OCI-LY1 (cell line): ENCODE results near the gene DDAH1.

Source experiments
- H2AFZ ChIP-seq: fragments of 200-600 bp; sonication (generic), shearing (Covaris generic); 2 replicates; pipeline ENCODE4 v1.6.0; 2014; ENCODE audit warnings: antibody characterized with exemption, mild to moderate bottlenecking, low read length
- H3F3A ChIP-seq: fragments of 200-600 bp; sonication (generic), shearing (Covaris generic); 2 replicates; pipeline ENCODE4 v1.6.0; 2014; ENCODE audit warnings: mild to moderate bottlenecking, antibody characterized with exemption, low read length, moderate library complexity; ENCODE audit not compliant: insufficient read depth
- H3K27ac ChIP-seq: fragments of 200-600 bp; sonication (generic); 2 replicates; pipeline ENCODE4 v1.5.1; 2014; ENCODE audit warnings: low read length, mixed run types, mild to moderate bottlenecking, low read depth; ENCODE audit not compliant: poor library complexity, severe bottlenecking
- H3K27me3 ChIP-seq: fragments of 200-600 bp; sonication (generic); 2 replicates; pipeline ENCODE4 v1.6.0; 2014; ENCODE audit warnings: antibody characterized with exemption, mild to moderate bottlenecking, low read length, moderate library complexity; ENCODE audit not compliant: insufficient read depth
- H3K36me3 ChIP-seq: fragments of 200-600 bp; sonication (generic); 2 replicates; pipeline ENCODE4 v1.6.1; 2014; ENCODE audit warnings: mild to moderate bottlenecking, antibody characterized with exemption, low read length, moderate library complexity, mixed read lengths; ENCODE audit not compliant: insufficient read depth
- H3K4me1 ChIP-seq: fragments of 200-600 bp; sonication (generic); 2 replicates; pipeline ENCODE4 v1.5.1; 2014; ENCODE audit warnings: mild to moderate bottlenecking, low read length, moderate library complexity; ENCODE audit not compliant: insufficient read depth, severe bottlenecking
- H3K4me2 ChIP-seq: fragments of 200-600 bp; sonication (generic), shearing (Covaris generic); 2 replicates; pipeline ENCODE4 v1.6.1; 2014; ENCODE audit warnings: low read length
- H3K4me3 ChIP-seq: fragments of 200-600 bp; sonication (generic); 2 replicates; pipeline ENCODE4 v1.5.1; 2014; ENCODE audit warnings: low read length, low read depth, mild to moderate bottlenecking, mixed read lengths; ENCODE audit not compliant: poor library complexity, severe bottlenecking
- H3K79me2 ChIP-seq: fragments of 200-600 bp; shearing (Covaris generic); 2 replicates; pipeline ENCODE4 v1.6.1; 2016; ENCODE audit warnings: mixed run types, low read length, mixed read lengths; ENCODE audit not compliant: insufficient read depth
- H3K9ac ChIP-seq: fragments of 200-600 bp; sonication (generic), shearing (Covaris generic); 2 replicates; pipeline ENCODE4 v1.6.1; 2014; ENCODE audit warnings: mild to moderate bottlenecking, low read length, mixed read lengths
- H3K9me2 ChIP-seq: fragments of 200-600 bp; sonication (generic), shearing (Covaris generic); 2 replicates; pipeline ENCODE4 v1.6.1; 2014; ENCODE audit warnings: low read depth, mild to moderate bottlenecking, low read length, mixed read lengths
- H3K9me3 ChIP-seq: fragments of 200-600 bp; shearing (Covaris generic); 2 replicates; pipeline ENCODE4 v1.6.1; 2014; ENCODE audit warnings: low read length, mixed read lengths
- H4K20me1 ChIP-seq: fragments of 200-600 bp; sonication (generic), shearing (Covaris generic); 2 replicates; pipeline ENCODE4 v1.6.0; 2016; ENCODE audit warnings: mild to moderate bottlenecking, low read length; ENCODE audit not compliant: insufficient read depth
- EZH2 ChIP-seq: fragments of 200-600 bp; sonication (generic), shearing (Covaris generic); IDR thresholded peaks from 2 replicates; pipeline ENCODE4 v1.8.0; 2017; ENCODE audit warnings: borderline replicate concordance, mixed run types, mild to moderate bottlenecking, antibody characterized with exemption, low read length, moderate library complexity, mixed read lengths
- TF ChIP-seq, protein P1 (sequence below): fragments of 200-600 bp; sonication (generic), shearing (Covaris generic); IDR thresholded peaks from 2 replicates; pipeline ENCODE4 v1.5.1; 2017; ENCODE audit warnings: mild to moderate bottlenecking, antibody characterized with exemption, low read length, moderate library complexity, mixed read lengths

DDAH1 gene

DNA sequence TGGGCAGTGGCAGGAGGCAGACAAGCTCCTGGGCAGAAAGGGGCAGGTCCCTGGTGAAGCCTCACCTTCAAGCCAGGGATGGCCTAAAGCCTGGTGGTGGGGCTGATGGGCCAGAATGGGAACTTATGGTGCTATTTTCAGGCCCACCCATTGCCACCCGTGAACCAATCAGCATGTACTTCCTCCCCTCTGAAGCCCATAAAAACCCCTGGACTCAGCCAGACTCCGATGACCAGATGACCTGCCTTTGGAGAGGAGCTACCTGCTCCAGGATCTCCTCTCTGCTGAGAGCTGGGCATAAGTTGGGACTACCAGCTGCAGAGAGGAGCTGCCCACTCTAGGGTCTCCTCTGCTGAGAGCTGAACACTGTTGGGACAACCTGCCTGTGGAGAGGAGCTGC is 180.8 kb downstream of the DDAH1 start:
- Histone ChIP-seq H2AFZ (no peak overlapping the region), H3K27me3 (no peaks in the 10 kb centered on the region), H3F3A (no peaks in the 10 kb centered on the region), H4K20me1 (no peaks in the 10 kb centered on the region), H3K36me3 (no peaks in the 10 kb centered on the region; the same call in 1 of the 2 replicates), H3K27ac (no peak overlapping the region), H3K79me2 (no peaks in the 10 kb centered on the region), H3K9me3 (0 out of 2 replicates have a peak, but pooled peaks cover 3% of the 10 kb centered on the region), H3K4me1 (peaks cover under 1% of the 10 kb centered on the region), H3K4me2 (no peak overlapping the region), H3K9ac (no peak overlapping the region), H3K4me3 (no peak overlapping the region), H3K9me2 (no peaks in the 10 kb centered on the region)
- TF ChIP-seq EZH2: no peak
- TF ChIP-seq, protein P1, sequence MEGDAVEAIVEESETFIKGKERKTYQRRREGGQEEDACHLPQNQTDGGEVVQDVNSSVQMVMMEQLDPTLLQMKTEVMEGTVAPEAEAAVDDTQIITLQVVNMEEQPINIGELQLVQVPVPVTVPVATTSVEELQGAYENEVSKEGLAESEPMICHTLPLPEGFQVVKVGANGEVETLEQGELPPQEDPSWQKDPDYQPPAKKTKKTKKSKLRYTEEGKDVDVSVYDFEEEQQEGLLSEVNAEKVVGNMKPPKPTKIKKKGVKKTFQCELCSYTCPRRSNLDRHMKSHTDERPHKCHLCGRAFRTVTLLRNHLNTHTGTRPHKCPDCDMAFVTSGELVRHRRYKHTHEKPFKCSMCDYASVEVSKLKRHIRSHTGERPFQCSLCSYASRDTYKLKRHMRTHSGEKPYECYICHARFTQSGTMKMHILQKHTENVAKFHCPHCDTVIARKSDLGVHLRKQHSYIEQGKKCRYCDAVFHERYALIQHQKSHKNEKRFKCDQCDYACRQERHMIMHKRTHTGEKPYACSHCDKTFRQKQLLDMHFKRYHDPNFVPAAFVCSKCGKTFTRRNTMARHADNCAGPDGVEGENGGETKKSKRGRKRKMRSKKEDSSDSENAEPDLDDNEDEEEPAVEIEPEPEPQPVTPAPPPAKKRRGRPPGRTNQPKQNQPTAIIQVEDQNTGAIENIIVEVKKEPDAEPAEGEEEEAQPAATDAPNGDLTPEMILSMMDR: no peak

DNA sequence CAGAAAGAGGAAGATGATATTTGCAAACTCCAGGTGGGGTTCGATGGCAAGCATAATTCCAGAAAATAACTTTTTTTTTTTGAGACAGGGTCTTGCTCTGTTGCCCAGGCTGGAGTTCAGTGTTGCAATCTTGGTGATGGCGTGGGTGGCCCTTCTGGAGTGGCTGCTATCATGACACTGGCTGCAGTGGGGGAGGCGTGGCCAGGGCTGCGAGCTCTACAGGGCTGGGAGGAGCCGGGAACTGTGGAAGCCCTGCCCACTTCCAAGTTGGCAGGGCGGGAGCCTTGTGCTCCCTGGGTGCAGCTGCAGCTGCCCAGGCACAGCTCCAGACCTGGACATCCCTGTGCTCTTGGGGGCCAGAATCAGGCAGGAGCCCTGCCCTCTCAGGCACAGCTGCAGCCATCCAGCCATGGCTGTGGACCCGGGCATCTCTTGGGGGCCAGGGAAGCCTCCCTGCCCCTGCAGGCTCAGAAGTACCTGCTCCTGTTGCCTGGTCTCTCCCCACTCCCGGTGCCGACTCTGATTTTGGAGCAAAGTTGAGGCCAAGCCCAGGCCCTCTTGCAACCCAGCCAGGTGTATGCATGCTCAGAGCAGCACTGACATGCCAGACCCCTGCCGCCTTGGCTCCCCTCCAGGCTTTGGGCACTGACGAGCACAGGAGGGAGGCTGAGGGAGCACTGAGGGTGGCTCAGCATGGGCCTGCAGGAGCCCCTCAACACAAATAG is 181.3 kb downstream of the DDAH1 start:
- H3K9ac ChIP-seq: no peak overlapping the region

DNA sequence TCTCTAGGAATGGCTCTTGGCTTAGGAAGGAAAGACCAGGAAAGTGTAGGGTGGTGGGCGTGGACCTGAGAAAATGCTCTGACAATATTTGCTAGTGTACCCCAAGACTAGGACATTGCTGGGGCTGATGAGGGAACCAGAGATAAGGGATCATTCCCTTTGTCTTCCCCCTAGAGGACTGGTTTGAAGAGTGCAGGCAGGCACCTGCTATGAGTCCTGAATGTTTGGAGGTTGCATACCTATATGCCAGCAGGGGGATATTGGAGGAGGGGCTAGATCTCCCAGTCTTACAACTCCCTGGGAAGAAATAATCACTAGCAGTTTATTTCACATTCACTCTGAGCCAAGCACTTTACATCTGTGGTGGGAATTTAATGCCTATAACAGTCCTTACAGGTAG is 182.5 kb downstream of the DDAH1 start:
- Histone ChIP-seq H4K20me1 (no peaks in the 10 kb centered on the region), H2AFZ (no peak overlapping the region), H3K4me3 (no peak overlapping the region), H3K4me2 (no peak overlapping the region), H3K9me3 (0 out of 2 replicates have a peak, but pooled peaks cover 3% of the 10 kb centered on the region), H3K27ac (no peak overlapping the region), H3F3A (no peaks in the 10 kb centered on the region), H3K27me3 (no peaks in the 10 kb centered on the region), H3K9me2 (no peaks in the 10 kb centered on the region), H3K9ac (no peak overlapping the region), H3K79me2 (no peaks in the 10 kb centered on the region), H3K4me1 (peaks cover under 1% of the 10 kb centered on the region), H3K36me3 (no peaks in the 10 kb centered on the region; the same call in 1 of the 2 replicates)
- TF ChIP-seq, protein P1: no peak; the same call in 1 of the 2 replicates
- no peak for TF ChIP-seq EZH2

More for the DNA sequence above, 181.3 kb downstream of the DDAH1 start:
- no peaks in the 10 kb centered on the region for H4K20me1 ChIP-seq
- no peaks in the 10 kb centered on the region for H3K27me3 ChIP-seq
- no peaks in the 10 kb centered on the region for H3K9me2 ChIP-seq
- no peak overlapping the region for H2AFZ ChIP-seq
- H3K36me3 ChIP-seq: no peaks in the 10 kb centered on the region; the same call in 1 of the 2 replicates
- H3K4me1 ChIP-seq: no peaks in the 10 kb centered on the region
- no peak for TF ChIP-seq EZH2
- TF ChIP-seq, protein P1: no peak
- no peaks in the 10 kb centered on the region for H3K79me2 ChIP-seq
- H3F3A ChIP-seq: no peaks in the 10 kb centered on the region
- H3K4me3 ChIP-seq: no peak overlapping the region
- H3K4me2 ChIP-seq: no peak overlapping the region
- no peak overlapping the region for H3K27ac ChIP-seq
- 0 out of 2 replicates have a peak, but pooled peaks cover 3% of the 10 kb centered on the region for H3K9me3 ChIP-seq
